GM12874 (cell line): ENCODE data around the gene PPP1R14B.

Experiments
- CTCF ChIP-seq: IDR thresholded peaks from 2 replicates; pipeline ENCODE4 v1.5.1; 2011; ENCODE audit warnings: low read depth, mild to moderate bottlenecking, control low read depth, low read length, moderate library complexity; ENCODE audit not compliant: insufficient read depth

PPP1R14B gene

GRCh38 chr11:64244107-64244506 is 2.6 kb downstream of the PPP1R14B start:
- no peak for TF ChIP-seq CTCF

GRCh38 chr11:64243236-64243854 is 3.4 kb downstream of the PPP1R14B start:
- no peak for TF ChIP-seq CTCF

- TF ChIP-seq CTCF = no peak
Observed at GRCh38 chr11:64241491-64242374, 5.0 kb downstream of the PPP1R14B start.

GRCh38 chr11:64241241-64241490 is 5.6 kb downstream of the PPP1R14B start:
- TF ChIP-seq CTCF = no peak

- TF ChIP-seq CTCF = no peak
Observed at GRCh38 chr11:64240435-64241240, 6.1 kb downstream of the PPP1R14B start, which contains the start of gene FKBP2. Gene FKBP2, plus strand, starts transcription at chr11:64241095. Its CDS starts 1,293 bp downstream, at chr11:64242388.

GRCh38 chr11:64239662-64240434 is 6.9 kb downstream of the PPP1R14B start:
- TF ChIP-seq CTCF = no peak
